Sigmoid colon (tissue), 4 donors: Measurements from ENCODE around the gene IL15RA.

ENCODE experiments used
- CTCF ChIP-seq, 4 experiments: fragments of 450-650 bp in 3 of 4; fragments of 200-600 bp in 1 of 4; IDR thresholded peaks; one replicate each; pipeline ENCODE4 v1.5.1; 2016 to 2019; ENCODE audit warnings: antibody characterized with exemption in 4 of 4, mild to moderate bottlenecking in 3 of 4, moderate library complexity in 2 of 4
- EP300 ChIP-seq, 4 donors: sonication (generic); formaldehyde crosslinking; IDR thresholded peaks; one replicate each; pipeline ENCODE4 v1.6.1; 2017; ENCODE audit warnings: antibody characterized with exemption in 4 of 4
- POLR2A ChIP-seq, 2 donors: fragments of 450-650 bp; IDR thresholded peaks; one replicate each; pipeline ENCODE4 v1.6.1; 2016; ENCODE audit warnings: antibody characterized with exemption in 2 of 2, mild to moderate bottlenecking in 2 of 2, moderate library complexity in 2 of 2
- POLR2AphosphoS5 ChIP-seq, 4 donors: sonication (generic); formaldehyde crosslinking; IDR thresholded peaks; one replicate each; pipeline ENCODE4 v1.6.1; 2017; ENCODE audit warnings: antibody characterized with exemption in 4 of 4

- TF ChIP-seq POLR2AphosphoS5 (IDR thresholded peaks at IDR 0.05) (no peak), CTCF (IDR thresholded peaks at IDR 0.05) (no peak), POLR2A (IDR thresholded peaks at IDR 0.05) (no peak), EP300 (IDR thresholded peaks at IDR 0.05) (no peak)
These were observed 40.3 kb downstream of the IL15RA start for GRCh38 chr10:5937016-5937415.
